Inferior parietal cortex (tissue), 1 donor: ENCODE measurements around the gene EVC2.
"Not testable (repeated sequence)": the region's sequence is repeated elsewhere in the genome, so short reads cannot be mapped to it uniquely, and the experiment has no call there.

Source experiments
- DNase-seq: peaks from one replicate; pipeline ENCODE4 v3.0.0-alpha.2; 2016; ENCODE audit errors: extremely low spot score

EVC2 gene

DNA sequence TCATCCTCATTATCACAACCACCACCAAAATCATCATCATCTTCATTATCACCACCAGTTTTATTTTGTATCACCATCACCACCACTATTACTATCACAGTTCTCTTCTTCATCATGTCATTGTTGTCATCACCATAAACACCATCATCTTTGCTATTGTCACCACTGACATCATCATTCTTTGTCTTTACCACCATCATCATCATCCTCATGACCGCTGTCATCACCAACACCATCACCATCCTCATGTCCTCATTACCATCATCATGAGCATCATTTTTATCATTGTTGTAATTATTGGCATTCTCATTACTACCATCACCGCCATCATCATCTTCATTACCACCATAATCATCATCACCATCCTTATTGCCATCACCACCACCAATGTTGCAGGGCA is 34.0 kb upstream of the EVC2 start:
- DNase-seq: no peak

DNA sequence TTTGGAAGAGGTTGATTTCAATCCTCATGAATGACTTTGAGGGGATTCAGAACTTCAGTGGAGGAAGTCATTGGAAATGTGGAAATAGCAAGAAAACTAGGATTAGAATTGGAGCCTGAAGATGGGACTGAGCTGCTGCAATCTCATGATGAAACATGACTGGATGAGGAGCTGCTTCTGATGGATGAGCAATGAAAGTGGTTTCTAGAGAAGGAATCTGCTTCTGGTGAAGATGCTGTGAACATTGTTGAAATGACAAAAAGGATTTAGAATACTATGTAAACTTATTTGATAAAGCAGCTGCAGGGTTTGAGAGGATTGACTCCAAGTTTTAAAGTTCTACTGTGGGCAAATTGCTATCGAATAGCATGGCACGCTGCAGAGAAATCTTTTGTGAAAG is 29.7 kb upstream of the EVC2 start:
- no peak for DNase-seq

DNA sequence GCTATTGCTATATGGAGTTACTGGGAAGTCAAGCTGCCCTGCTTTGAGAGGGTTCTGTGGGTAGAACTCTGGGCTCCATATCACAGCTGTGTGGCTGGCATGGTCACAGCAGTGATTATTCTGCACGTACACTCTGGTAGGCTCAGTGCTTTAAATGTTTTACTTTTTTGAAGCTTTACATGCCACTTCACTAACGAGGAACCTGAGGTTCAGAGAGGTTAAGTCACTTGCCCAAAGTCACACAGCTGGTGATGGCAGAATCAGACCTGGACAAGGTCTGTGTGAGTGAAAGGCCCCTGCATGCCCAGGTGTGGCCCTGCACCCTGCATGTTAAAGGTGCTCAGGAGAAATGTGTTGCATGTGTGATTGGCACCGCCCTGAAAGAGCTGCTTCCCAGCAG is 27.1 kb upstream of the EVC2 start:
- no peak for DNase-seq

DNA sequence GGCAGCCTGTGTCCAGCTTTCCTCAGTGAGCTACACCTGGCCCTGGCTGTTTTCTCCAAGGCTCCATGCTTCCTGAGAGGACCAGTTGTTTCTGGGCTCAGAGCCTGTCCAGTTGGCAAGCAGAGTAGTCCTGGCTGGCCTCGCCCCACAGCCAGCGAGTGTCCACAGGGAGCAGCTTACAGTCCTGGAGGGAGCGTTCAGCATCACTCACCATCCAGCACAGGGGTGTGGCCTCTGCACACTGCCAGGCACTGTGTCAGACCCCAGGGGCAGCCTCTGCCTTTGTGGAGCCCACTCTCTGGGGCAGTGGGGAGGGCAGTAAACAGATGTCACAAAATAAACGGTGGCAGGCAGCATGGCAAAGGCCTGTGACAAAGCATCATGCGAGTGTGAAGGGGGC is 26.5 kb upstream of the EVC2 start:
- DNase-seq: no peak

DNA sequence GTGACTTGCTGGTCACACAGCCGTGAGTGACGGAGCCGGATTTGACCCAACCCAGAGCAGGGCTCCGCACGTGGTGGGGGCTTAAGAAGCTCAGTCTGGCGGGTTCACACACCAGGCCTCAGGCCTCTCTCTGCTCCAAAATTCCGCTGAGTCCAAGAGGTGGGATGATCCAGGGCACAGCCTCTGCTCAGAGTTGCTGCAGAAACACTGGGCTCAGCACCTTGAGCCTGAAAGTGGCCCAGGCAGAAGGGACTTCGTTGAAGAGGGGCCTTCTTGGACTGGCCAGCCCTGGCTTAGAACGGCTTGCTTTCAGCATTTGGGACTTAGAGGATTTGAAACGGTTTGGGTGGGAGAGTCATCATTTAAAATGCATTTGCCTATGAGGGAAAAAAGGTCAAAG is 23.8 kb upstream of the EVC2 start:
- no peak for DNase-seq

DNA sequence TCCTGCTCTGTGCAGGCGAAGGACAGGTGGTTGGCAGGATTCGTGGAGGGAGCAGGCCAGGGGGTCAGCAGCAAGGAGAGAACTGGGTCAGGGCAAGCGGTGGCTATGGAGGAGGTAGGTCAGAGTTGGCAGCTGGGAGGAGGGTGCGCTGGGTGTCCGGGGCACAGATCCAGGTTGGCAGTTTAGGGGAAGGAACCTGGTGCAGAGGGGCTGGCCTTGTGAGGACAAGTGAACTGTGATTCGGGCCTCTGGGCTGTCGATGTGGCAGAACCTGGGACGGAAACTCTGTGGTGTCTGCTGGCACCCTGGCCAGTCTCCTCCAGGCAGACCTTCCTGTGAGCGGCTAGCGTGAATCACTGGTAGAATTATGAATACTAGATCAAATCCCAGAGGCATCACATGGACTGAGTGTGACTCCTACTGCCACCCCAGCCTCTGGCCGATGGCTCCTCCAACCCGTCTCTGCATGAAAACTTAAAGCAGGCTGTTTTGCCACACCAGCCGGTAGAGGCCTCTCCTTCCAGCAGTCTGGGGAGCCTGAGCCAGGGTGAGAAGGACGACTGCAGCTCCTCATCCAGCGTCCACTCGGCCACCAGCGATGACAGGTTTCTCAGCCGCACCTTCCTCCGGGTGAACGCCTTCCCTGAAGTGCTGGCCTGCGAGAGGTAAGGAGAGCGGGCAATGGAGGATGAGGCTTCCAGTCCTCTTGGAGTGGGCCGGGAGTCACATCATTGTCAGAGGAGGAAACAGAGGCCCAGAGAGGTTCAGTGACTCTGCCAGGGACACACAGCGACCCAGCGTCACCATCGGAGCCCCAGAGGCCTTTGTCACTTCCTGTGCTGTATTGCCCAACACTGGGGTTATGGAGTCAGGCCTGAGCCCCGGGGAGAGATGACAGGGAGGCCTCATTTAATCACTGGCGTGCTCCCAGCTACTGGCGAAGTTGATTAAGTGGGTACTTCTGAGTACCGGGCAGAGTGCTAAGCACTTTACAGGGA is 22.9 kb upstream of the EVC2 start:
- DNase-seq: no peak

DNA sequence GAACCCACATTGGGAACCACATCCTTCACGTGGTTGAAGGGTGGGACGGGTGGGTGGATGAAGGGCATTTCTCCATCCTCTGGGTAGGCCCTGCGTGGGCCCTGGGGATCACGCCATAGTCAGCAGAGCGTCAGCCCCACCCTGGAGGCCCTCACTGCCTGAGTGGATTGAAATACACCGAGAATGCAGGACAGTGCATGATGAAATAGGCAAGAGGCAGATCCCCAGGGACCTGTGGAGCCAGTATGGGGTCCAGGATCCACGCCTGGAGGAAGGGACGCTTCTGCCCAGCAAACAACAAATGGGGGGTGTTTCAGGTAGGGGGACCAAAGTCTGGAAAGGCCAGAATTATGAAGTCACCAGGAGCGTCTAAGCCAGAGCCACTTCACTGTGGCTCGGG is 22.1 kb upstream of the EVC2 start:
- no peak for DNase-seq

DNA sequence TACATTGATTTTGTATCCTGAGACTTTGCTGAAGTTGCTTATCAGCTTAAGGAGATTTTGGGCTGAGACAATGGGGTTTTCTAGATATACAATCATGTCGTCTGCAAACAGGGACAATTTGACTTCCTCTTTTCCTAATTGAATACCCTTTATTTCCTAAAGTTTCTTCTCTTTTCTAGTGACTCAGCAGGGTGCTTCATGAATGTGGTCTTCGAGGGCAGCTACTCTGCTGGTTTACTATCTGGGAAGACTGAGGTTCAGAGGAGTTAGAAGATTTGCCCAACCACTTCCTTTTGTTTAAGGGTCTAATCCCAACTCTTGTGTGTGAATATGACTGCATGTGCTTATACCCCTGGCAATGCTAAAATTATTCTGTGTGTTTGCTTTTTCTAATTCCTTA is 20.1 kb upstream of the EVC2 start:
- DNase-seq: not testable (repeated sequence)

DNA sequence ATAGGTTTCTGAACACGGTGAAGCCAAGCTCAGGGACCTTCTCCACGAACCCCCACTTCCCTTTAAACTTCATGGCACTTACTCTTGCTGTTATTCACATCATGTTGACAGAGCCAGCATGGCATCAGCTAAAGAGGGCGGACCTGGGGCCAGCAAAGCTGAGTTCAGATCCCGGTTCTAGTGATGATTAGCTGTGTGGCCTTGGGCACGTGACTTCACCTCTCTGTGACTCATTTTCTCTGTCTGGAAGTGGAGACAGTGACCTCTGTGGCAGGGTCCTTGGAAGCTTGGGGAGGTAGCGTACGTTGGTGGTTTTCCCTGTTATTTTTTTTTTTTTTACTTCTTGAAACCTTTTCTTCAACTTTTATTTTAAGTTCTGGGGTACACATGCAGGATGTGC is 16.0 kb upstream of the EVC2 start:
- no peak for DNase-seq

DNA sequence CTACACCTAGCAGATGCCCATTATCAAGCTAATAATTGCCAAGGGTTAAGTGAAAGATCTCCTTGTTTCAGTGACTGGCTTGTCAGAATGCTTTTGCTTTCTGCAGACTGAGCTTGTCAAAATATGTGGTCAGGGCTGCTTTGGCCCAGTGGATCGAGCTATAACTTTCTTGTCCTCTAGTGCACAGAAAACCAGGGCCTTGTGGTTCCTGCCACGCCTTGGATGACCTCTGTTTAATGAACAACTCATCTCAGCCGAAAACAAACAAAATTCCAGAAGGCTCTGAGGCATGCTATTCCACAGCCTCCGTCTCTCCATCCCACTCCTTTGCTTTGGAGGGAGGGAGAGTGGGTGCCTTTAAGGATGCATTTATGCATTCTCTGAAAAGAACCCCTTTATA is 14.0 kb upstream of the EVC2 start:
- DNase-seq: no peak

DNA sequence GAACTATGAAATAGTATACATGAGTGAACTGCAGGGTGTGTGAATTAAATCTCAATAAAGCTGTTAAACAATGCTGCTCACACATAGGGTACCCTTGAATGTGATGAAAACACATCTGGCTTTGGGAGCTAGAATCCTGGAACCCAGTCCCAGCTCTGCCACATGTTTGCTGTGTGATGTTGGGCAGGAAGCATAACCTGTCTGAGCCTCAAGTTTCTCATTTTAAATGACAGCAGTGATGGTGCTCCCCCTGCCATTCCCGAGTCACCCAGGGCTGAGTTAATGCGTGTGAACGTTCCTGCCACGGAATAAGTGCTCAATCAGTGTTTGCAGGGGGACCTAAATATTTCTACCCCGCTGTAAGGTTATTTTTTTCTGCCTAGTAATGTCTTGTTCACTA is 13.6 kb upstream of the EVC2 start:
- DNase-seq: no peak

DNA sequence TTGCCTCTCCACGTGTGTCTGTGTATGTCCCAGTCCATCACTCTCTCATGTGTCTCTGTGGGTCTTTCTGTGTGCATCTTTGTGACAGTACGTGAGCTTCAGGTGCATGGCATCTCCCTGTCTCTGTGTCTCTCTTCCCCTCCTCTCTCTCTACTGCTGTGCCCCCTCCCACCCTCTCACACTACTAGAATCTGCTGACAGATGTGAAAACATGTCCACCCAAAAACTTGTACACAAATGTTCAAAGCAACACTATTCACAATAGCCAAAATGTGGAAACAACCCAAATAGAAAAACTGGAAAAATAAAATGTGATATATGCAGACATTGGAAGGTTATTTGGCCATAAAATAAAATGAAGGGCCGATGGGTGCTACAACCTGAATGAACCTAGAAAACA is 12.6 kb upstream of the EVC2 start:
- no peak for DNase-seq

DNA sequence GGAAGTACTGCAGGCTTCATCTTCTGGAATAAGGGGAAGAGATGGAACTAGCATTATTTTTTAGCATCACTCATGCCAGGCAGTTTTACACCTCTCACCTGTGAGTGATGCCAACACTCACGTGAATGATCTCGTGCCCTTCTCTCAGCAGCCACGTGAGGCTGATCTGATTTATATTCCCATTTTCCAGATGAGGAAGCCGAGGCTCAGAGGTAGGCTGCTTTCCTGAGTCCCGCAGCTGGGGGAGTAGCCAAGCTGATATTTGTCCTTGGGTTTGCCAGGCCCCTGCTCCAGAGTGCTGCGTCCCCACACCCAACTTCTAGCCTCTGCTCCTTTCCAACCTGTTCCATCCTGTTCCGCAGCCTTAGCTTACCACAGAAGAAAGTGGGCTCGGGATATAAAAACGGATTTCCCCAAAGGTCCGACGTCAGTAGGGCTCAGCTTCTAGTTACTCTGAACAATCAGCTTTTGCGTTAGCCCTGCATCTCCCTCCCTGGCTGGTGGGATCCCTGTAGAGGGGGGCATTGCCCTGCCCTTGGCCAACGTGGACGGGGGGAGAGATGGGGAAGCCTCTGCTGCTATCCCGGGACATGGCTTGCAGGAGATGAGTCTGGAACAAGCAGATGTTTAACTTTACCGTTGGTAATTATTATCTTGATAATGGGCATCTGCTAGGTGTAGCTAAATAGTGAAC is 11.9 kb upstream of the EVC2 start:
- no peak for DNase-seq

DNA sequence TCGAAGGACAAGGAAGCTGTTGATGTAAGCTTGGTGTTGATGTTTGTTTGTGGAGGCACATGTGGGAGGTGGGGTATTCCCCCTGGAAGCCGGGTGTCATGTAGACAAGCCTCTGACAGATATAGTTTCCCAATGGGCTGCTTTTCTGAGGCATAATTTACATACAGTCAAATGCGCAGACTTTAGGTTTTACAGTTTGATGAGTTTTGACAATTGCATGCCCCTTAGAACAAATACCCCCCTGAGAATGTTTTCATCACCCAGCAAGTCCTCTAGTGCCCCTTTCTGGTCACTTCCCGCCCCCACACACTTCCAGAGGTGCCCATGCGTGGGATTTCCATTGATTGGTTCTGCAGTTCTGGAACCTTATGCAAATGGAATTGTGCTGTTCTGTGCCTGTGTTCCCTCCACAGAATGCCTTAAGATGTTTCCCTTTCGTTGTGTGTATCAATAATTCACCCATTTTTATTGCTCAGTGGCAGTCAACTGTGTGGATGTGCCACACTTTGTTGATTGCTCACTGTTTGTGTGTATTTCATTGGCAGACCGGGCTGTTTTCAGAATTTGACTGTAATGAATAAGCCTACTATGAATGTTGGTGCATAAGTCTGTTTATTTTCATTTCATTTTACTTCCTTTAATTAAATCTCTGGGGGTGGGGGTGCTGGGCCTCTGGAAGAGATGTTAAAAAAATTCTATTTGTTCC is 11.1 kb upstream of the EVC2 start:
- no peak for DNase-seq

DNA sequence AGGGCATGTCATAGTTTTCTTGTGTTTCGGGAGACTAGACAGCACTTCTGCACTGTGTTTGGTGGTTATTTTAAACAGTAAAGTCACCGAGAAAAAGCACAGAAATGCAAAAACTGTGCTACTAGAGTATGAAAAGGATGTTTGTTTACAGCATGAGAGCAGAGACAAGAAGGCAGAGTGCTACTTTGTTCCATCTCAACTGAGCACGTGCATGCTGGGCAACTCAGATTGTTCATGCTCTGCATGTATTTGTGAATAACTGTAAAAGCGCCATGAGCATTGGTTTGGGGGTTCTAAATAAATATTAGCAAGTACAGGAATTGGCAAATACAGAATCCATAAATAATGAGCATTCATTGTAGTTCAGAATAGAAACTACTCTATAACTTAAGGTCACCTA is 10.1 kb upstream of the EVC2 start:
- DNase-seq: no peak

DNA sequence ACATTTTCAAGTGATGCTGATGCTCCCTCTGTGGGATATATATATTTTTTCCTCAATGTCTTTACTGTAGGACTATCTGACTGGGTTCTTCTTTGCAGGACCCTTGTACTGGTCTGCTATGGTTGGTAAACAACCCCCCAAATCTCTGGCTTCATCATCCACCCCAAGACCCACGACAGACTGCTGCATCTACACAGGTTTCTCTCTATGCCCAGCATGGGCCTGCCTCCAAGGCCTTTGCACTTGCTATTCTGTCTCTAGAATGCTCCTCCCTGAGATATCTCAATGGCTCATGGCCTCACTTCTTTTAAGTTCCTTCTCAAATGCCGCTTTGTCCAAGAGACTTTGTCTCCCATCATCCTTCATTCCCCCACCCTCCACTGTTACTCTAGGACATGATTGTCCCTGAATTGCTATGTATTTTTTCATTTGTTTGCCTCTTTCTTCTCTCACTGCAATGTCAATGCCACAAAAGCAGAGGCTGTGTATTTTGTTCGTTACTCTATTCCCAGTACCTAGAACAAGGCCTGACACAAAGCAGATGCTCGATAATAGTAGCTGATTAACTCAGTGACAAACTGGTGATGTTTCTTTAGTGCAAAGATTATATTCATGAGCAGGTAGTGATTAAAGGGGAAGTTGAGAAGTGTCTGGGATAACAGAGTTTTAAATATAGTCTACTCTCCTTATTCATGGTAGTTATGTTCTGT is 9.2 kb upstream of the EVC2 start:
- DNase-seq: no peak

DNA sequence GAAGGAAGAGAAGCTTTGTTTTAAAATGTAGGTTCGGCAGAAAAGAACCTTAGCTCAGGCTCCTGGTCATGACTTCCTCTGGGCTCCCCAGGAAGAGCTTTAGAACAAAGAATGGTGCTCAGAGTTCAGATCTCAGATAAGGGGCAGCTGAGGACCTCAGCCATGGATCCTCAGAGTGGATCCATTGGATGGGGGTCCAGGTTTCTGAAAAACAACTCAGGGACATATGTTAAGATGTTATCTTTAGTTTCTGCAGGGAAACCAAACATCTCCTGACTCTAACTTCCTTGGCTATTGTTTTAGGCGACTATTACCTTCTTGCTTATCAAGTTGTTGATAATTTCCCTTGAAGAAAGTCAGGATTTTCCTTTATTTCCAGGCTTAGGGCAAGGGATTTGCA is 8.0 kb upstream of the EVC2 start:
- DNase-seq: no peak

DNA sequence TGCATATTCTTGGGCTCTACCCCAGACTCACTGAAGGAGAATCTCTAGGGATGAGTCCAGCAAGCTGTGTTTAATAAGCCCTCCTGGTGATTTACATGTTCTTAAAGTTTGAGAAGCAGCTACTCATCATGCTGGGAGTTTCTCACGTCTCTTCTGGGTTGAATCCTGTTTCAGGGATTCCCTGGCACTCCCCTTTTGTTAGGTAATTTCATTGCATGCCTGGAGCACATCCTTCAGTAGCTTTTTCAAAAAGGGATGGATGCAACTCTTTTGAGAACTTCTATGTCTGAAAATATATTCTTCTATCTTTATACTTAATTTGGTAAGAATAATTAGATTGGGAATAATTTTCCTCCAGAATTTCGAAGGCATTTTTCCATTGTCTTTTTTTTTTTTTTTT is 7.0 kb upstream of the EVC2 start:
- DNase-seq: no peak

DNA sequence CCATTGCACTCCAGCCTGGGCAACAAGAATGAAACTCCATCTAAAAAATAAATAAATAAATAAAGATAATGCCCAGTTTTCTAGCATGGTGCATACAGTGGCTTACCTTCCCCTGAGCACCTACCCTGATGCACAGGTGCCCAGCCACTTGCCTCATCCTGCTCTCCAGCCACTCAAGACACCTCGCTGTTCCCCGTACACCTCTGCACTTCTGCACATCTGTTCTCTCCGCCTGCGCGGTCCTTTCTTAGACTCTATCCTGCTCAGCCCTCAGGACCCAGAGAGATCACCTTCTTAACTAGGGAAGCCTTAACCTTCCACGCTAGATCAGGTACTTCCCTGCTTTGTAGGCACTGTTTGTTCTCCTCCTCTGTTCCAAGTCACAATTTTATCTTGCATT is 5.5 kb upstream of the EVC2 start:
- no peak for DNase-seq

DNA sequence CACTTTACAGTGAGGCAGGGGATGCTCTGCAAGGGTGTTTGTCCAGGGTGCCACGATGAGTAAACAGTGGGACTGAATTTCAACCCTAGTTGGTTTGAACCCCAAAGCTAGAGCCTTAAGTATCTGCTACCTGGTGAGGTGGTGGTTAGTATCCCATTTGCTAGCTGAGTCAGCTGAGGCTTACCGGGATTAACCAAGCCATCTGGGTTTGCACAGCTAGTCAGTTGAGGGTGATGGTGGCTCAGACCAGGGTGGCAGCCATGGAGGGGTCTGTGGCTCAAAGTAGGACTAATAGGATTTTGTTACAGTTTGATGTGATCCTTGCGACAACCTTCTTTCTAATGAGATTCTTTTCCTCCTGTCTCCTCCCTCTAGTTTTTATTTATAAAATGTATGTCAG is 4.6 kb upstream of the EVC2 start:
- DNase-seq: no peak

DNA sequence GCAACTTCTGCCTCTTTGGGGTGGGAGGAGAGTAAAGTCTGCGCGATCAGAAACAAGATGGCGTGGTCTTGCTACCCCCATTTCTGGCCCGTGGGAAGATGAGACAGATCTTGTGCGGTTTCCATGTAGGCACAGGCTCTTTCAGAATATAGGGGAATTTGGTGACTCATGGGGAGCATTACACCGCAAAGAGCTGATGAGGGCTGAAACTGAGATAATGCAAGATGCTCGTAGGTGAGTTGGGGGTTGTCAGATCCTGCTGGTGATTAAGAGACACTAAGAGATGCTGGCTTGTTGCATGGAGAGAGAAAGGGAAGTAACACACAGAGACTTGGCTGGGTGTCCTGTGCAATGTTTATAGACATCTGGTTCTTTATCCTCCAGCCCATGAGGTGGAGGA is 4.2 kb upstream of the EVC2 start:
- no peak for DNase-seq
